Neural cell (in vitro differentiated cells): Measurements from ENCODE around the gene SNX10. TPM values are rescaled to one million over a fixed set of nuclear protein-coding genes. Genes with fewer than 3 reads are reported as not detected.
A peak's percentile ranks its signal among the peaks of the same experiment; 100 is the strongest.

Experiments
- H2AFZ ChIP-seq: fragments of 200-600, 300-800 bp; sonication (generic), shearing (Covaris generic); 2 replicates; pipeline ENCODE4 v1.6.0; 2014; ENCODE audit warnings: low read depth, mild to moderate bottlenecking, antibody characterized with exemption, low read length, moderate library complexity
- H3F3A ChIP-seq: fragments of 200-600 bp; shearing (Covaris generic); 2 replicates; pipeline ENCODE4 v1.6.1; 2016; ENCODE audit warnings: mild to moderate bottlenecking, moderate library complexity, mixed read lengths, antibody characterized with exemption, low read length; ENCODE audit not compliant: insufficient read depth, poor library complexity, severe bottlenecking
- H3K27ac ChIP-seq: fragments of 200-600, 300-800 bp; sonication (generic), shearing (Covaris generic); 2 replicates; pipeline ENCODE4 v1.5.1; 2014; ENCODE audit warnings: mild to moderate bottlenecking, low read length, moderate library complexity
- H3K27me3 ChIP-seq: fragments of 300-800, 200-600 bp; sonication (generic), shearing (Covaris generic); 2 replicates; pipeline ENCODE4 v1.6.0; 2014; ENCODE audit warnings: mild to moderate bottlenecking, low read depth, low read length, moderate library complexity; ENCODE audit not compliant: insufficient read depth
- H3K36me3 ChIP-seq: fragments of 300-800, 200-600 bp; sonication (generic), shearing (Covaris generic); 2 replicates; pipeline ENCODE4 v1.5.1; 2014; ENCODE audit warnings: mild to moderate bottlenecking, antibody characterized with exemption, low read length, moderate library complexity; ENCODE audit not compliant: insufficient read depth
- H3K4me2 ChIP-seq: fragments of 300-800, 200-600 bp; sonication (generic), shearing (Covaris generic); 2 replicates; pipeline ENCODE4 v1.6.0; 2014; ENCODE audit warnings: mild to moderate bottlenecking, low read length
- H3K4me3 ChIP-seq: fragments of 300-800, 200-600 bp; sonication (generic), shearing (Covaris generic); 2 replicates; pipeline ENCODE4 v1.5.1; 2014; ENCODE audit warnings: mild to moderate bottlenecking, low read length, moderate library complexity
- H3K79me2 ChIP-seq: fragments of 200-600 bp; shearing (Covaris generic); replicated peaks from 2 replicates; pipeline ENCODE4 v1.6.0; 2014; ENCODE audit warnings: mild to moderate bottlenecking, low read length, moderate library complexity; ENCODE audit not compliant: insufficient read depth
- H3K9ac ChIP-seq: fragments of 300-800, 200-600 bp; sonication (generic), shearing (Covaris generic); 2 replicates; pipeline ENCODE4 v1.6.1; 2016; ENCODE audit warnings: mild to moderate bottlenecking, low read length, mixed read lengths
- H3K9me2 ChIP-seq: fragments of 200-600 bp; shearing (Covaris generic); 2 replicates; pipeline ENCODE4 v1.6.1; 2016; ENCODE audit warnings: mild to moderate bottlenecking, low read length, mixed read lengths; ENCODE audit not compliant: insufficient read depth
- H3K9me3 ChIP-seq: fragments of 200-600, 300-800 bp; sonication (generic), shearing (Covaris generic); 2 replicates; pipeline ENCODE4 v1.6.1; 2016; ENCODE audit warnings: mild to moderate bottlenecking, mixed run types, low read length, moderate library complexity, mixed read lengths
- H4K20me1 ChIP-seq: fragments of 200-600 bp; shearing (Covaris generic); 2 replicates; pipeline ENCODE4 v1.6.1; 2016; ENCODE audit warnings: mild to moderate bottlenecking, mixed run types; ENCODE audit not compliant: insufficient read depth
- EP300 ChIP-seq: fragments of 450-650 bp; conservative IDR thresholded peaks from 2 replicates; pipeline ENCODE4 v1.6.1; 2014; ENCODE audit warnings: antibody characterized with exemption, mild to moderate bottlenecking, moderate library complexity; ENCODE audit not compliant: poor library complexity, severe bottlenecking
- EZH2 ChIP-seq: fragments of 200-600, 300-800 bp; shearing (Covaris generic), sonication (generic); IDR thresholded peaks from 2 replicates; pipeline ENCODE4 v1.6.1; 2014; ENCODE audit warnings: antibody characterized with exemption, low read length, borderline replicate concordance, mild to moderate bottlenecking; ENCODE audit not compliant: insufficient read depth, poor library complexity, severe bottlenecking
- MXI1 ChIP-seq: fragments of 450-650 bp; conservative IDR thresholded peaks from 2 replicates; pipeline ENCODE4 v1.6.1; 2014; ENCODE audit warnings: antibody characterized with exemption, mild to moderate bottlenecking; ENCODE audit not compliant: poor library complexity, severe bottlenecking
- POLR2AphosphoS5 ChIP-seq: IDR thresholded peaks from 2 replicates; pipeline ENCODE4 v1.6.1; 2012
- RAD21 ChIP-seq: fragments of 450-650 bp; conservative IDR thresholded peaks from 2 replicates; pipeline ENCODE4 v1.6.1; 2014; ENCODE audit warnings: antibody characterized with exemption, mild to moderate bottlenecking, moderate library complexity
- SMC3 ChIP-seq: fragments of 450-650 bp; conservative IDR thresholded peaks from 2 replicates; pipeline ENCODE4 v1.6.1; 2014; ENCODE audit warnings: antibody characterized with exemption, mild to moderate bottlenecking, moderate library complexity; ENCODE audit not compliant: poor library complexity
- TAF1 ChIP-seq: IDR thresholded peaks from 2 replicates; pipeline ENCODE4 v1.6.1; 2012; ENCODE audit warnings: low read depth
- polyA plus RNA-seq: library from polyadenylated mRNA; depleted of rRNA; stranded (reverse); fragments of >200 nt; gene quantifications from 2 replicates; pipeline ENCODE4 v1.2.3, GENCODE V29; 2014
- TF ChIP-seq, protein P1 (sequence below): IDR thresholded peaks from 2 replicates; pipeline ENCODE4 v1.6.1; 2012; ENCODE audit warnings: borderline replicate concordance
- TF ChIP-seq, protein P2 (sequence below): fragments of 450-650 bp; IDR thresholded peaks from 2 replicates; pipeline ENCODE4 v1.5.1; 2014; ENCODE audit warnings: antibody characterized with exemption, mild to moderate bottlenecking, moderate library complexity; ENCODE audit not compliant: poor library complexity, severe bottlenecking

Gene SNX10
- polyA plus RNA-seq, 1 donor from 2014 or later, result 25.6 TPM

DNA sequence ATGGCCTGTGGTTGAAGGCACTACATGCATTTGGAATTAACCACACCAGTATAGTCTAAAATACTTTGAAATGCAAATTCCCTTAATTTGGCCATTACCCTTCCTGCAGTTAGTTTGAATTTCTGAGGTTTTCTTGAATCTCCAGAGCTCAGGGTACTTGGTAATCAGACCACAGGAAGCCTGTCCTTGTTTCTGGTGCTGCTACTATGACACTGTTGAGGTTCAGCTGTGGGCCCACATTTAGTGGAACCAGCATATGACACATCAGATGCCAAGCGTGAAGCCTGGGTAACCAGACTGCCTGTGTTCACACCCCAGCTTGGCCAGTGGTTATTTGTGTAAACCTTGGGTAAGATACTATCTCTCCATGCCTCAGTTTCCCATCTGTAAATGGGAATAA is 124.3 kb downstream of the SNX10 start:
- TF ChIP-seq EP300 (no peak), EZH2 (no peak), POLR2AphosphoS5 (no peak), SMC3 (no peak), RAD21 (no peak), MXI1 (no peak), TAF1 (no peak)
- TF ChIP-seq, protein P1, sequence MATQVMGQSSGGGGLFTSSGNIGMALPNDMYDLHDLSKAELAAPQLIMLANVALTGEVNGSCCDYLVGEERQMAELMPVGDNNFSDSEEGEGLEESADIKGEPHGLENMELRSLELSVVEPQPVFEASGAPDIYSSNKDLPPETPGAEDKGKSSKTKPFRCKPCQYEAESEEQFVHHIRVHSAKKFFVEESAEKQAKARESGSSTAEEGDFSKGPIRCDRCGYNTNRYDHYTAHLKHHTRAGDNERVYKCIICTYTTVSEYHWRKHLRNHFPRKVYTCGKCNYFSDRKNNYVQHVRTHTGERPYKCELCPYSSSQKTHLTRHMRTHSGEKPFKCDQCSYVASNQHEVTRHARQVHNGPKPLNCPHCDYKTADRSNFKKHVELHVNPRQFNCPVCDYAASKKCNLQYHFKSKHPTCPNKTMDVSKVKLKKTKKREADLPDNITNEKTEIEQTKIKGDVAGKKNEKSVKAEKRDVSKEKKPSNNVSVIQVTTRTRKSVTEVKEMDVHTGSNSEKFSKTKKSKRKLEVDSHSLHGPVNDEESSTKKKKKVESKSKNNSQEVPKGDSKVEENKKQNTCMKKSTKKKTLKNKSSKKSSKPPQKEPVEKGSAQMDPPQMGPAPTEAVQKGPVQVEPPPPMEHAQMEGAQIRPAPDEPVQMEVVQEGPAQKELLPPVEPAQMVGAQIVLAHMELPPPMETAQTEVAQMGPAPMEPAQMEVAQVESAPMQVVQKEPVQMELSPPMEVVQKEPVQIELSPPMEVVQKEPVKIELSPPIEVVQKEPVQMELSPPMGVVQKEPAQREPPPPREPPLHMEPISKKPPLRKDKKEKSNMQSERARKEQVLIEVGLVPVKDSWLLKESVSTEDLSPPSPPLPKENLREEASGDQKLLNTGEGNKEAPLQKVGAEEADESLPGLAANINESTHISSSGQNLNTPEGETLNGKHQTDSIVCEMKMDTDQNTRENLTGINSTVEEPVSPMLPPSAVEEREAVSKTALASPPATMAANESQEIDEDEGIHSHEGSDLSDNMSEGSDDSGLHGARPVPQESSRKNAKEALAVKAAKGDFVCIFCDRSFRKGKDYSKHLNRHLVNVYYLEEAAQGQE, result no peak
- TF ChIP-seq, protein P2, sequence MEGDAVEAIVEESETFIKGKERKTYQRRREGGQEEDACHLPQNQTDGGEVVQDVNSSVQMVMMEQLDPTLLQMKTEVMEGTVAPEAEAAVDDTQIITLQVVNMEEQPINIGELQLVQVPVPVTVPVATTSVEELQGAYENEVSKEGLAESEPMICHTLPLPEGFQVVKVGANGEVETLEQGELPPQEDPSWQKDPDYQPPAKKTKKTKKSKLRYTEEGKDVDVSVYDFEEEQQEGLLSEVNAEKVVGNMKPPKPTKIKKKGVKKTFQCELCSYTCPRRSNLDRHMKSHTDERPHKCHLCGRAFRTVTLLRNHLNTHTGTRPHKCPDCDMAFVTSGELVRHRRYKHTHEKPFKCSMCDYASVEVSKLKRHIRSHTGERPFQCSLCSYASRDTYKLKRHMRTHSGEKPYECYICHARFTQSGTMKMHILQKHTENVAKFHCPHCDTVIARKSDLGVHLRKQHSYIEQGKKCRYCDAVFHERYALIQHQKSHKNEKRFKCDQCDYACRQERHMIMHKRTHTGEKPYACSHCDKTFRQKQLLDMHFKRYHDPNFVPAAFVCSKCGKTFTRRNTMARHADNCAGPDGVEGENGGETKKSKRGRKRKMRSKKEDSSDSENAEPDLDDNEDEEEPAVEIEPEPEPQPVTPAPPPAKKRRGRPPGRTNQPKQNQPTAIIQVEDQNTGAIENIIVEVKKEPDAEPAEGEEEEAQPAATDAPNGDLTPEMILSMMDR, result no peak
- no peaks in the 10 kb centered on the region for H3K79me2 ChIP-seq
- no peak overlapping the region for H3K4me3 ChIP-seq
- no peaks in the 10 kb centered on the region for H4K20me1 ChIP-seq
- H2AFZ ChIP-seq, result no peak overlapping the region
- no peak overlapping the region for H3K4me2 ChIP-seq
- no peaks in the 10 kb centered on the region for H3F3A ChIP-seq
- H3K9ac ChIP-seq, result no peak overlapping the region
- peaks cover 7% of the 10 kb centered on the region for H3K36me3 ChIP-seq
- no peaks in the 10 kb centered on the region for H3K9me2 ChIP-seq
- H3K27me3 ChIP-seq, result no peaks in the 10 kb centered on the region
- no peak overlapping the region for H3K27ac ChIP-seq
- no peaks in the 10 kb centered on the region for H3K9me3 ChIP-seq

DNA sequence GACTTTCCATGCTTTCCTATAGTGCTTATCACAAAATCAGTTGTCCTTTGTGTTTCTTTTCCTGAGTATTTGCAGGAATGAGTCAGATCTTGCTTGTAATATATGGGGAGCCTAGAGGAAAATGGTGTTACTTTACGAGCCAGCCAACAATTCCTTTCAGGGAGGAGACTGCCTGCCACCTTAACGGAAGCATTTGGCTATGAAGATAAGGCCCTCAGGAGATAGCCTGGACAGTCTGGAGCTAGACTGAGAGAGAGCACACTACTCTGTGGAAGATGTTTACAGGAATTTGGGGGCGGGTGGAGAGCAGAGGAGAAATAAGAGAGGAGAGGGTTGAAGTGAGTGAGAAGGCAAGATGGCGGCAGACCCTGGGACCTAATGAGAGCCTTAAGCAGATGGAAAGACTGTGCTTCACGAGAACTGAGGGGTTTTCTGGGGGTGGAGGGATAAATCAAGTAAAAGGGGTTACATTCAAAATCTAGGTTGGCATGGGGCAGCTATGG is 126.3 kb downstream of the SNX10 start:
- Histone ChIP-seq H2AFZ (no peak overlapping the region), H3K9me3 (no peaks in the 10 kb centered on the region), H3K4me3 (no peak overlapping the region), H3K36me3 (peaks cover 7% of the 10 kb centered on the region), H3K27ac (peak overlapping the region; percentile 74), H3K79me2 (no peaks in the 10 kb centered on the region), H3K9me2 (no peaks in the 10 kb centered on the region), H3K27me3 (no peaks in the 10 kb centered on the region), H3K4me2 (no peak overlapping the region), H3K9ac (no peak overlapping the region), H3F3A (no peaks in the 10 kb centered on the region), H4K20me1 (no peaks in the 10 kb centered on the region)
- TF ChIP-seq, protein P2, result no peak
- TF ChIP-seq POLR2AphosphoS5, result no peak
- no peak for TF ChIP-seq TAF1
- TF ChIP-seq SMC3, result no peak
- TF ChIP-seq, protein P1, result no peak
- TF ChIP-seq RAD21, result no peak
- TF ChIP-seq MXI1, result no peak
- no peak for TF ChIP-seq EZH2
- no peak for TF ChIP-seq EP300
